Measurements from ENCODE around the gene THRAP3. TPM values are rescaled to one million over a fixed set of nuclear protein-coding genes. Genes with fewer than 3 reads are reported as not detected.

The THRAP3 gene
- total RNA-seq, 1 donor from 2014 or later = 82.4 TPM

DNA sequence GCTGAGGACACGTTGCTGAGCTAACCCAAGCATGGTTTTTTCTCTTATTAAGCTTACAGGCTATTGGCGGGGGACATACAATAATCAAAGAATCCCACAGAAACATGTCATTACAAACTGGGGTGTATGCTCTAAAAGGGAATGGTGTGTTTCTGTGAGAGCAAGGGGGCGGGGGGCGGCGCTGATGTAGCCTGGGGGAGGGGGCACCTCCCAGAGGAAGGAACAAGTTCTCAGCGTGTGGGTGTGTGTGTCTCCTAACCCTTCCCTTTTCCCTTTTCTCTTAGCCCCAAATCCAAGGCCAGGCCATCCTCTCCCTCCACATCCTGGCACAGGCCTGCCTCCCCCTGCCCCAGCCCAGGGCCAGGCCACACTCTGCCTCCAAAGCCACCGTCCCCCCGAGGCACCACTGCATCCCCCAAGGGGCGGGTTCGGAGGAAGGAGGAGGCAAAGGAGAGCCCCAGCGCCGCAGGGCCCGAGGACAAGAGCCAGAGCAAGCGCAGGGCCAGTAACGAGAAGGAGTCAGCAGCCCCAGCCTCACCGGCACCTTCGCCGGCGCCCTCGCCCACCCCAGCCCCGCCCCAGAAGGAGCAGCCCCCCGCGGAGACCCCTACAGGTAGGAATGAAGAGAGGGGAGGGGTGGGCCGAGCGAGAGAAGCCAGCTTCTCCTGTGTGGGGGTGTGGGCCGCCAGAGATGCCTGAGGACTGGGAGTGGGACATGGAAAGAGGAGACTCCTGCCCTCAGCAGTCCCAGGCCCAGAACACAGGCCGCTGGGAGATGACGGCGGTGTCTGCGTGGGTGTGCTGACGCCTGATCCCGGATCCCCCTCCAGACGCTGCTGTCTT is 46.4 kb upstream of the THRAP3 start:
- DNase-seq (ENCODE audit: low read depth) = no peak
- TF ChIP-seq, protein P1, sequence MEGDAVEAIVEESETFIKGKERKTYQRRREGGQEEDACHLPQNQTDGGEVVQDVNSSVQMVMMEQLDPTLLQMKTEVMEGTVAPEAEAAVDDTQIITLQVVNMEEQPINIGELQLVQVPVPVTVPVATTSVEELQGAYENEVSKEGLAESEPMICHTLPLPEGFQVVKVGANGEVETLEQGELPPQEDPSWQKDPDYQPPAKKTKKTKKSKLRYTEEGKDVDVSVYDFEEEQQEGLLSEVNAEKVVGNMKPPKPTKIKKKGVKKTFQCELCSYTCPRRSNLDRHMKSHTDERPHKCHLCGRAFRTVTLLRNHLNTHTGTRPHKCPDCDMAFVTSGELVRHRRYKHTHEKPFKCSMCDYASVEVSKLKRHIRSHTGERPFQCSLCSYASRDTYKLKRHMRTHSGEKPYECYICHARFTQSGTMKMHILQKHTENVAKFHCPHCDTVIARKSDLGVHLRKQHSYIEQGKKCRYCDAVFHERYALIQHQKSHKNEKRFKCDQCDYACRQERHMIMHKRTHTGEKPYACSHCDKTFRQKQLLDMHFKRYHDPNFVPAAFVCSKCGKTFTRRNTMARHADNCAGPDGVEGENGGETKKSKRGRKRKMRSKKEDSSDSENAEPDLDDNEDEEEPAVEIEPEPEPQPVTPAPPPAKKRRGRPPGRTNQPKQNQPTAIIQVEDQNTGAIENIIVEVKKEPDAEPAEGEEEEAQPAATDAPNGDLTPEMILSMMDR (IDR thresholded peaks at IDR 0.05; ENCODE audit: insufficient read depth, low read length, severe bottlenecking) = no peak
- Histone ChIP-seq H3K36me3 (ENCODE audit: control insufficient read depth, insufficient read depth, low read length) (peaks cover 63% of the 10 kb centered on the region), H3K4me3 (ENCODE audit: low read depth, low read length) (no peak overlapping the region), H3K27me3 (ENCODE audit: control insufficient read depth, insufficient read depth, low read length) (no peaks in the 10 kb centered on the region)
- no peak for FAIRE-seq

DNA sequence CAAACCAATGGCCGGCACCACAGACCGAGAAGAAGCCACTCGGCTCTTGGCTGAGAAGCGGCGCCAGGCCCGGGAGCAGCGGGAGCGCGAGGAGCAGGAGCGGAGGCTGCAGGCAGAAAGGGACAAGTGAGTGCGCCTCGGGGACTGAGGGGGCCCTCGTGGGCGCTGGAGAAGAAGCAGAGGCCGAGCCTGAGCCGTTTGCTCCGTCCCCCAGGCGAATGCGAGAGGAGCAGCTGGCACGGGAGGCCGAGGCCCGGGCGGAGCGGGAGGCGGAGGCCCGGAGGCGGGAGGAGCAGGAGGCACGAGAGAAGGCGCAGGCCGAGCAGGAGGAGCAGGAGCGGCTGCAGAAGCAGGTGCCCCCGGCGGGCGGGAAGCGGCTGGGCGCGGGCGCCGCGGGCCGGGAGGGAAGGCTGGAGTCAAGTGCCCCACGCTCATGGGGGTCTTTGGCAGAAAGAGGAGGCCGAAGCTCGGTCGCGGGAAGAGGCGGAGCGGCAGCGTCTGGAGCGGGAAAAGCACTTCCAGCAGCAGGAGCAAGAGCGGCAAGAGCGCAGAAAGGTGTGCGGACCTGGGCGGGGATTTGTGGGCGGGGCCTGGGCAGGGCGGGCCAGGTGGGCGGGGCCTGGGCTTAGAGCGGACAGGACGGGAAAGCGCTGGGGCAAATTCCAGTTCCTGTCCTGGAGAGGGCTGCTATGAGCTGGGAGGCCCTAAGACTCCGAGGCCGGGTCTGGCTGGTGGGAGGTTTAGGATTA is 45.6 kb upstream of the THRAP3 start:
- FAIRE-seq (no peak), DNase-seq (ENCODE audit: low read depth) (no peak)
- Histone ChIP-seq H3K4me3 (ENCODE audit: low read depth, low read length) (no peak overlapping the region), H3K36me3 (ENCODE audit: control insufficient read depth, insufficient read depth, low read length) (peaks cover 57% of the 10 kb centered on the region), H3K27me3 (ENCODE audit: control insufficient read depth, insufficient read depth, low read length) (no peaks in the 10 kb centered on the region)
- TF ChIP-seq, protein P1 (IDR thresholded peaks at IDR 0.05; ENCODE audit: insufficient read depth, low read length, severe bottlenecking) = no peak

DNA sequence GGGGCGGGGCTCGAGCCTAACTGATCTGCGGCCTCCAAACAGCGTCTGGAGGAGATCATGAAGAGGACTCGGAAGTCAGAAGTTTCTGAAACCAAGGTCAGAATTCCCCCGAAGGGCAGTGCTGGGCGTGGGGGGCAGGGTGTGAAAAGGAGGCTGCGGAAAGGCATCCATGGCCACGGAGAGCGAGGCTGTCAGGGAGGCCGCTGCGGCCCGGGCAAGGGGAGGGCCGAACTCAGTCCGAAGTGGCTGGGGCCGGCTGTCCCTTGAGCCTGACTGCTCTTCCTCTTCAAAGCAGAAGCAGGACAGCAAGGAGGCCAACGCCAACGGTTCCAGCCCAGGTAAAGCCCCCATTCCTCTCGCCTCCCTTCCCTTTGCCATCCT is 45.0 kb upstream of the THRAP3 start:
- Histone ChIP-seq H3K4me3 (ENCODE audit: low read depth, low read length) (no peak overlapping the region), H3K27me3 (ENCODE audit: control insufficient read depth, insufficient read depth, low read length) (no peaks in the 10 kb centered on the region), H3K36me3 (ENCODE audit: control insufficient read depth, insufficient read depth, low read length) (peaks cover 52% of the 10 kb centered on the region)
- no peak for DNase-seq (ENCODE audit: low read depth)
- TF ChIP-seq, protein P1 (IDR thresholded peaks at IDR 0.05; ENCODE audit: insufficient read depth, low read length, severe bottlenecking) = no peak
- no peak for FAIRE-seq

DNA sequence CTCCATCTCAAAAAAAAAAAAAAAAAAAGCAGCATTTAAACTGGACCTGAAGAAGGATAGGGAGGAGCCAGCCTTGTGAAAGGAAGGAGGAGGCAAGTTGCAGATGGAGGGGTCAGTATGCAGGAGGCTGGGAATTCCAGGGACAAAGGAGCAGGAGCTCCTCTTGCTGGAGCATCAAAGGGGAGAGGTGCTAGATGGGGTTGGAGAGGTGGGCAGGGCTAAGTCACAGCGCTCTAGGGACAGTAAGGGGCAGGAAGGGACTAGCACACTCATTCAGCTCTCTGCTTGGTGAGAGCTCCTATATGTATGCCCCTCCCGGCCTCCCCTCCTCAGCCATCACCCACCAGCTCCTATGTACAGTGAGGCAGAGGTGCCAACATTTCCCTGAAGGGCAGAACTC is 41.5 kb upstream of the THRAP3 start:
- Histone ChIP-seq H3K36me3 (ENCODE audit: control insufficient read depth, insufficient read depth, low read length) (peaks cover 25% of the 10 kb centered on the region), H3K27me3 (ENCODE audit: control insufficient read depth, insufficient read depth, low read length) (no peaks in the 10 kb centered on the region), H3K4me3 (ENCODE audit: low read depth, low read length) (no peak overlapping the region)
- FAIRE-seq (no peak), DNase-seq (ENCODE audit: low read depth) (no peak)
- TF ChIP-seq, protein P1 (IDR thresholded peaks at IDR 0.05; ENCODE audit: insufficient read depth, low read length, severe bottlenecking) = no peak

DNA sequence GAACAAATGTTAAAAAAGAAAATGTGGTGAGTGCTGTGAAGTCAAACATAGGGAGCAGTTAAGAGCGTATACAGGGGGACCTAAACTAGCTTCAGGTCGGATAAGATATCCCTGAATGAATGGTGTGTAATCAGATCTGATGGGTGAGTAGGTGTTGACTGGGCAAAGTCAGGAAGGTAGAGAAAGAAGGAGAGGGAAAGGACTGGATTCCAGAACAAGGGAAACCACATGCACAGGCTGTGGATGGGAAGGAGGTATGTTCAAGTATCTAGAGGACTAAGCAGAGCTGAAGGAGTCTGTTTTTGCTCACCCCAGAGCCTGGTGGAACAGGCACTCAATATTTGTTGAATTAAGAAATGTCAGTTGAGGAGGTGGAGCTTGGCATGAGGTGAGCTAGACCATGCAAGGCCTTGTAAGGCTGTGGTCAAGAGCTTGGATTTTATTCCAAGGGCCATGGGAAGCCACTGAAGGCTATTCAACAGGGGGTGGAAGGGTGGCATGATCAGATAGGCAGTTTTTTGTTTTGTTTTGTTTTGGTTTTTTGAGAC is 40.9 kb upstream of the THRAP3 start:
- DNase-seq (ENCODE audit: low read depth) (peak; percentile 38), FAIRE-seq (no peak)
- H3K4me3 ChIP-seq (ENCODE audit: low read depth, low read length) = no peak overlapping the region

More for the DNA sequence above, 40.9 kb upstream of the THRAP3 start:
- TF ChIP-seq, protein P1 (IDR thresholded peaks at IDR 0.05; ENCODE audit: insufficient read depth, low read length, severe bottlenecking) = no peak
- Histone ChIP-seq H3K27me3 (ENCODE audit: control insufficient read depth, insufficient read depth, low read length) (no peaks in the 10 kb centered on the region), H3K36me3 (ENCODE audit: control insufficient read depth, insufficient read depth, low read length) (peaks cover 21% of the 10 kb centered on the region)

Data from bronchial epithelial cell (primary cell).